Measurements from ENCODE around the gene SOD3.

SOD3 gene

DNA sequence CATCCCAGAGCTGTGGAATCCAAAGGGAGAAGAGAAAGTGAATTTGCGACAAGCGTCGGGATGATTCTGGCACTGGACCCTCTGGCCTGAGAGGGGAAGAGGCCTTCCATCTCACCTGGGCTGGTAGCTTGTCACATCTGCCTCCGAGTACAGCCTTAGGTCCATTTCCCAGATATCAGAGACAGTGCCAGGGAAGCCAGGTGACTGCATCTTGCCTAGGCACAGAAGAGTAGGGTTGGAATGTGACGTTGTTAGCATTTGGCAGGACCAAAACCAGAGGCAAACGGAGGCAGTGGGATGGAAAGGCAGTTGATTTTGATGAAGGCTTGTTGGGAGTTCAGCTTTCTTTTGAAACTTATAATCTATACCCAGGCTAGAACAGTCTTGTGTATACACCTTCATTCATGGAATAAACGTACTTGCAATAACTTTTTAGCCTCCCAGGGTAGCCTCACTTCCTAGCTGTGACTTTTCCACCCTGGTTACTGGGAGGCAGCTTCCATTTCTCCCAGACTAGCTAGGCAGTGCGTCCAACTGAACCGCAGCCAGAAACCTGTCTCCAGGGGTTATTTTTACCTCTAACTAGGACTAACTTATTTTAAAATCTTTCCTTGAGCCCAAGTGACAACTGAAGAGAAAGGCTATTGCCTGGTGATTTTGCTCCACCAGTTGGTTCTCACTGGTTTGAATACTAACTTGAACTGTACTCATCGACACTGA, 5.9 kb downstream of the SOD3 start:
- DNase-seq (ENCODE audit: low read depth) = no peak

DNA sequence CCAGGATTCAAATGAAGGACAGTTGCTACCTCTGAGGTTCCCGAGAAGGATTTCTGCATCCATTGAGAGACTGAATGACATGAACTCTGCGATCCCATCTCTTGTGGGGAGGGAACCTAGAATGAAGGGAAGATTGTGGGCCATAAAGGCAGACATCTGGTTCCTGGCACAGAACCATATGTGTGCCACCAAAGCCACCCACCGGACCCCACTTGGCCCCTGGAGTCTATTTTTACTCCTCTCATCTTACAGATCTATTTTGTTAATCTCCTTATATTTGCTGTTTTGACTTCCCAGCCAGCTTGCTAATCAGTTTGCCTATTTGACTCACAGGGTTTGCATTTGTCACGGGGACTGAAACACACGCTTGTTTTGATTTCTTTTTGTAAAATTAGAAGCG, 7.3 kb downstream of the SOD3 start:
- DNase-seq (ENCODE audit: low read depth) = no peak

DNA sequence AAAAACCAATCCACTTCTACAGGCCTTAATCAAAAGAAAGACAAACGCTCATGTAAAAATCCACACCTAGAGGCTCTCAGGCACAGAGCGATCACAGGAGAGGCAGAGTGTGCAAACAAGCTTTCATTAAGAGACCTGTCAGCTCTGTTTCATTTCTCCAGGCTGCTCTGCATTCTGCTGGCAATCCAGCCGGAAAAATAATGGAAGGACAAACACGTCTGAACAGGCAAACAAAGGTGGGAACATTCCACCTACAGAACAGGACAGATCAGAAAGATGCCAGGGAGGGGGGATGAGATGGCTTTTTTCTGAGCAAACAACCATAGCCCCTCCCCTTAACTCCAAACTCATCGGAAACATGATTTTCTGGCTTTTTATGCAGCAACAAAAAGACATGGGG, 9.7 kb downstream of the SOD3 start:
- no peak for DNase-seq (ENCODE audit: low read depth)

DNA sequence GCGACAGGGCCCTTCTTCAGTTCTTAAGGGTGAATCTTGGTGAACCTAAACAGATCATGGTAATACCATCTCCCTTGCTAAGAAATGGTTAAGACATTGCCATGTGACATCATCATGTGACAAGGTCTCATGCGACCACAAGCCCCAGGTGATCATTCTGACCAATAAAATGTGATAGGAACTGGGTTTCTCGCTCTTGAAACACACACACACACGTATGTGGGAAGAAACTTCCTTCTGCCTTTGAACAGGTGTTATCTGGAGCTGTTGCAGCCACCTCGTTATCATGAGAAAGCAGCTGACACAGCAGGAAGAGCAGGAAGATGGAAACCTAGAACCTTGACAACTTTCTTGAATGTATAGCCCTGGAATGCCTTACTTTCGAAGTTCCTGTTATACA, 10.2 kb downstream of the SOD3 start:
- no peak for DNase-seq (ENCODE audit: low read depth)

GRCh38 chr4:24806206-24806990, 11.0 kb downstream of the SOD3 start:
- DNase-seq (ENCODE audit: low read depth) = no peak

DNA sequence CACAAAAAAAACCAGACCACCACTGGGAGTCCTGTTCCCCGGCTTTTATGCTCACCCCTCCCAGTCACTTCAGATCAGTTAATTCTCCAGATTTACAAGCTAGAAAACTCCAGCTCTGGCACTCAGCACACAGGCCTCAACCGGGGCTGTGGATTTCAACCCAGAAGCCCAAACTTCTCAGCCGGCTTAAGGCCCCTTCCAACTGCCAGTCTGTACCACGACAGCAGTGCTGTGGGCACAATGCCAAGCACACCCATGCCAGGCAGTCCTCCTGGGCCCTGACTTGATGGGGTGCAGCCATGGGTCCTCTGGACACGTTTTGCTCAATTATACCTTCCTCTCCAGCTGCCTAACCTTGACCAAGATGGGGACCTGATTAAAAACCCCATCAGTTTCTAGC, 12.2 kb downstream of the SOD3 start:
- DNase-seq (ENCODE audit: low read depth) = no peak

DNA sequence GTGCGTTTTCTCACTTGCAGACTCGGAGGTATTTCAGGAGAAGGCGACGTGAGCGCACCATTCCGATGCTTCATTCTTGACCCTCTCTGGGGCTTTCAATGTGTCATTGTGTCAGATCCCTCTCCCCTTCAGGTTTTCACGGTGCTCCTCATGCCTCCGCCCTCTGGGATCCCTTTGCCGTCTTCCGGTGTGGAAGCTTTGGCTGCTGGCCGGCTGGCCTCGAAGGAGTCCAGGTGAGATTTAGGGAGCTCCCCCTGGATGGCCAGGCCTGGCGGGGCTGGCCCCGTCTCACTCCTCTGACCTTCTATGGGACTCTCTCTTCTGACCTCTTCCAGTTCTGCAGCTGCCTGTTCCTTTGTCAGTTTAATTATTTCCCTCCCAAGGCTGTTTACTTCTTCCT, 12.9 kb downstream of the SOD3 start:
- DNase-seq (ENCODE audit: low read depth) = no peak

DNA sequence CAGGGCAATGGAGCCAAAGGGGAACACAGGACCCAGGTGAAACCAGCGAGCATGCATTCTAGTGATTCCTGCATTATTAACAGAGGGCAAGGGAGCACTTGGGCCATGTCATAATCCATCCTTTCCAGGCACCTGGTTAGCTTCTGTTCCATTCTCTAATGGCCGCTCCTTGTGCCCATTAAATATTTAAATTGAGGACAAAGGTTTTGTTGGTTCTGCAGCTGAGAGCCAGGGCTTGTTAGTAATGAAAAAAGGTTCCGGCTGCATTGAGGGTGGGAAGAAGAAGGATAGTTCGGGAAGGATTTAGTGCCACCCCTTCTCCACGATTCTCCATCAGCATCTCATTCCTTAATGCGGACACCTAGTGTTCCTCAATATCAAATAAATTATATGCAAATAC, 13.6 kb downstream of the SOD3 start:
- no peak for DNase-seq (ENCODE audit: low read depth)

DNA sequence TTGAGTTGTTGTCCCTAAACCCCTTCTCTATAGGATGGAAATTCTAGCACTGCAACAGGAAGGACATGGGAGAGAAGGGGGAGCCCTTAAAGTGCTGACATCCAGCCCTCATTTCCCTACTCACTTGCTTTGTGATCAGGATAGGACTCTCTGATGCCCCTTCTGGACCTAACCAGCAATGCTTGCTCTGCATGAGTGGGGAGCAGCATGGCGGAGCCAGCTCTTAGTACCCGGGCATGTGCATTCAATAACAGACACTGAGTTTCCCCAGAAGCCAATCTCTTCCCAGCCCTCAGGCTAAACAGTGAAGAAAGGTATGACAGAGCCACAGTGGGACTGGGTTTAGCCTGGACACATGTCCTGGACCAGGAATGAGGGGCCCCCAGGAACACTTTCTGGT, 14.0 kb downstream of the SOD3 start:
- no peak for DNase-seq (ENCODE audit: low read depth)

GRCh38 chr4:24809815-24810405, 14.5 kb downstream of the SOD3 start:
- no peak for DNase-seq (ENCODE audit: low read depth)

DNA sequence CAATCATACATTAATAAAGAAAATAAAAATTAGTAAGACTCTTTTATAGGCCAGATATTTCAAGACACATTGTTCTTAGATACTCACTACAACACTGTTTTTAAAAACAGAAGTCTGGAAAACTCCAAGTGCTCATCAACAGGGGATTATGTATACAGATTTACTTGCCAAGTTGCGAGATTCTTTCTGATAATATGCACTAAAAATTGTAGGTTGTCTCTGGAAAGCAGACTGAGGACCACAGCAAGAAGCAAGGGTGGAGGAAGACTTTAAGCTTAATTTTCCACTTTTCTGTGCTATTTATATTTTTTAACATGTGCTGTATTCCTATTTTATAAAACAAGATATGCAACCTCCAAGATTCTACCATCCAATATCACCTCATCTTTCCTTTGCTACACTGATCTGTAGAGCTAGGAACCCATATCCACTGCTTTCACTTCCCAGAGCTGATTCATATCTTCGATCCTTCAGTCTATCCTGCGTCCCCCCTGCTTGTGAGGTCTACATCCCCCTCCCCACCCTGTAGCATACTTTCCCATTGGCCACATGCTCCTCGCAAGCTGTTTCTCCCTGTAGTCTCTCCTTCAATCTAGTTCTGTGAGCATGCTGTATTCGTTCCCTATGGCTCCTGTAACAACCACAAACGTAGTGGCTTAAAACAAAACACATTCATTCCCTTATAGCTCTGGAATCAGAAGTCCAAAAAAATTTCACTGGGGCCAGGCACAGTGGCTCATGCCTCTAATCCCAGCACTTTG, 15.7 kb downstream of the SOD3 start:
- no peak for DNase-seq (ENCODE audit: low read depth)

- DNase-seq (ENCODE audit: low read depth) = no peak
These were observed 18.4 kb downstream of the SOD3 start for GRCh38 chr4:24813732-24814131.

GRCh38 chr4:24816797-24817196, 21.4 kb downstream of the SOD3 start:
- no peak for DNase-seq (ENCODE audit: low read depth)

- DNase-seq (ENCODE audit: low read depth) = no peak
These were observed 25.2 kb downstream of the SOD3 start for GRCh38 chr4:24820541-24820940.

- no peak for DNase-seq (ENCODE audit: low read depth)
These were observed 29.3 kb downstream of the SOD3 start for GRCh38 chr4:24824720-24825119.

DNA sequence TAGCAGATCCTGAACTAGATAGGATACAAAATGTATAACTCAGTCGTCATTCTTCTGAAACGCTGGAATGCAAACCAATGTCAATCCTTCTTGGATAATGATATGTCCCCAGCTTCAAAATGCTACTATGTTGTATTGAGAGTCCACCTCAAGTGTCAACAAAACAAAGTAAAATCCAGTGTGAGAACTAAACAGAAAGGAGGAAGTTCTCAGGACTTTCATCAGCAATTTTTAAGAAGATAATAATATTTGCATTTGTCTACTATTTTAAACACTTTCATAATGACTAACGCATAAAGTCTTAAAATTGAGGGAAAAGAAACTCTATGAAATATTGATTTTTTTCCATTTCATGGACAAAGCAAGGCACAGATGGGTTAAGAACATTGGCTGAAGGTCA, 36.3 kb downstream of the SOD3 start:
- no peak for DNase-seq (ENCODE audit: low read depth)

DNA sequence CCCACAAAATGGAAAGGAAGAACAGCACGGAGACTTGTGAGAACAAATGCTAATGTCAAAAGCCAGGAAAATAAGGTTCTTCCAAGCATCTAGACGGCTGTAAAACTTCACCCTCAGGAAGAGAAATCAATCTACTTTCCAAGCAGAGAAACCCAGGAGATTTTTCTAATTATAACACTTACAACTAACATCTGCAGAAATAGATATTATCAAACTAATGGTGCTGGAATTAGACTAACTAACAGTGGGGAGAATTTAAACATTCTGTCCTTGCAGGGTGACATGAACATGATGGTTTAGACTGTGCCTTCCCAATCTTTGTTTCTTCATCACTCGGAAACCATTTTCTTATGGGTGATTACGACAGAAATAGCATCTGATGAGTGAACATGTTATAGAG, 40.3 kb downstream of the SOD3 start:
- DNase-seq (ENCODE audit: low read depth) = no peak

DNA sequence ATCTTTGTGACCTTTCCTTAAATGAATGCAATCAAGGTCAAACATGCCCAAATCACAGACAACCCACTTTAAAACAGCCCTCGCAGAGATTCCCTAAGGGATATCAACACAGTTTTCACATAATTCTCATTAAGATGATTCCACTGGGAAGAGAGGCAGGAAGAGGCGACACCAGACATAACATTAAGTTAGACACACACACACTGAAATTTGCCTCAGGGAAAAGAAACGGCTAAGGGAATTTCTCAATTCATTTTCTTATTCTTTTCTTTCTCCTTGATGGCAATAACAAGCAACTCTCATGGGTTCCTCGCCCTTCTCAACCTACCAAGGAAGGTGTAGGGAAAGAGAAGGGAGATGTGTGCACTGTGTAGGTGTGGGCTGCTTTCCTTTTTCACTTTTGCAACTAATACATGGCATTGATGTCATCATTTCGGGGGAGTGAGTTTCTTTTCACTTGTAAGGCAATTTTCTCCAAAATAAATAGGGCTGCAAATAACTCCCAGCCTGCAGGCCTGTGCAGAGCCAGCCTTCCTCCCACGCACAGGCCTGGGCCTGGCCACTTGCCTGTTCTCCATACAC, 41.4 kb downstream of the SOD3 start:
- DNase-seq (ENCODE audit: low read depth) = no peak

DNA sequence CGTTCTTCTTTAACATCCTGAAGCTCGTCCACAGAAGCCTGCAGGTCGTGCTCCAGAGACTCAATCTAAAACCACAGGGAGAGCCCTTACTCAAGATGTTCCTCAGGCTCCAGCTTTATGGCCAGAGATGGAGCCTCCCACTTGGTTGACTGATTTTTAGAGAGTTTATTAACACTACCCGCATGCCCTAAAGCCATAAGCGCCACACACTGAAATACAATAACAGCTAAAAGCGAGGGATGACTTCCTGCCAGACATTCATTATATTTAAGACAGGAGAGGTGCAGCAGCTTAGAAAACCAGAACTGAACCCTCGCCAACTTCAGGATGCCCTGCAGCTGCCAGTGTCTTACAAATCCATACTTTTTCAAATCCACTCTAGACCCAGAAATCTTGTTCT, 42.0 kb downstream of the SOD3 start:
- DNase-seq (ENCODE audit: low read depth) = no peak

DNA sequence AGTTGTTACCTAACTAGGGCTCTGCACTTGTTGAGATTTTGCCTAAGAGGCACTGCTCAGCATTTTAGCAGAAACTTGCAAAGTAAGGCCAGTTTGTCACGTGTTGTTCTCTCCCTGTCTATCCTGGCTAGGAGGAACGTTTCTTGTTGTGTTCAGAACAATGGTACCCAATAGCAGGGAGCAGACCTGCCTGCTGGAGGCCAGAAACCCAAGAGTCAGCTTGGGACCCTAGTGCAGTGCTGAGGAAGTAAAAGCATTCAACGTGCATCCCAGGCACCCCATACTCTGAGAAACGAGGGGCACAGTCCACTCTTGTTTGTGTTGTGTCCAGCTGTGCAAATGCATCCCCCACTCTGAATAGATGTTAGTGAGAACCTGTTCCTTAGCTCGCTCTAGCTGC, 42.4 kb downstream of the SOD3 start:
- no peak for DNase-seq (ENCODE audit: low read depth)

DNA sequence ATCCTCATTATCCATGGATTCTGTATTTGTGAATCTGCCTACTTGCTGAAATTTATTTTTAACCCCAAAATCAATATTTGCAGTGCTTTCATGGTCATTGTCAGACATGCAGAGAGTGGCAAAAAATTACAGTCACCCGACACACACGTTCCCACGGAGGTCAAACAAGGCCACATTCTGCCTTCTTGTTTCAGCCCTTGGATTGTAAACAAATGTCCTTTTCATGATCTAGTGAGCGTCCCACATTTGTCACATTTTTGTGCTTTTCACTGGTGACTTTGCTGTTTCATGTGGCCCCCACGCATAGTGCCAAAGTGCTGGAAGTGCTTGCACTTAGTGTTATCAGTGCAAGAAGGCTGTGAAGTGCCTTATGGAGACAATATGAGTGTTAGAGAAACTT, 45.0 kb downstream of the SOD3 start:
- DNase-seq (ENCODE audit: low read depth) = no peak

DNA sequence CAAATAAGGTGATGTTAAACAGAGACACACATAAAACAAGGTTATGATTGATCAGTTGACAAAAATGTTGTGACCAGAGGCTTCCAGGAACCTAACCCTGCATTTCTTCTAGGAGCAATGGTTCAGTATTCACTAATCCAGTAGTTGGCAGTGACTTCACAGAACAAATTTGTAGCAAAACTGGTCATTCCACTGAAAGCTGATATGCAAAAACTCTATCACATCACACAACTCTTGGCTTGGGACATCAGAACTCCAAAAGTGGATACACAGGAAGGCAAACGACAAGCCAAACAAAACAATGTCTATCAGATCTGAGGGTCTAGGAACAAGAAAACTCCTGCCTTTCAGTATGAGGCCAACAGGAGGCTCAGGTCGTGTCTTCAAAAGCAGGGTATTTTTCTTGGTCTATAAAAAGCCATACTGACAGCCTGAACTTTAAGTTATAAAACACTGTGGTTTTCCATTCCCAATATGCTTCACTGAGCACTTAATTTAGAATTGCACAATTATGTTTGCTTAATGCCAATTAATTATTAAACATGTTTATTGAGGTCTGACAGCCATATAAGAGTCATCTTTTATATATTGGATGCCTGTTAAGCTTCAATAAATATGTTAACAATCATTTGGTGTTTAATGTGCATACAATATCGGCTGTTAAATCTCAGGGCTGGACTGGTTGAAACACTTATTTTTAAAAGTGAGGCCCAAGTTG, 45.6 kb downstream of the SOD3 start:
- DNase-seq (ENCODE audit: low read depth) = no peak
